Measurements from ENCODE around the gene TBC1D5.
"Not testable (repeated sequence)": the region's sequence is repeated elsewhere in the genome, so short reads cannot be mapped to it uniquely, and the experiment has no call there.

TBC1D5 gene

DNA sequence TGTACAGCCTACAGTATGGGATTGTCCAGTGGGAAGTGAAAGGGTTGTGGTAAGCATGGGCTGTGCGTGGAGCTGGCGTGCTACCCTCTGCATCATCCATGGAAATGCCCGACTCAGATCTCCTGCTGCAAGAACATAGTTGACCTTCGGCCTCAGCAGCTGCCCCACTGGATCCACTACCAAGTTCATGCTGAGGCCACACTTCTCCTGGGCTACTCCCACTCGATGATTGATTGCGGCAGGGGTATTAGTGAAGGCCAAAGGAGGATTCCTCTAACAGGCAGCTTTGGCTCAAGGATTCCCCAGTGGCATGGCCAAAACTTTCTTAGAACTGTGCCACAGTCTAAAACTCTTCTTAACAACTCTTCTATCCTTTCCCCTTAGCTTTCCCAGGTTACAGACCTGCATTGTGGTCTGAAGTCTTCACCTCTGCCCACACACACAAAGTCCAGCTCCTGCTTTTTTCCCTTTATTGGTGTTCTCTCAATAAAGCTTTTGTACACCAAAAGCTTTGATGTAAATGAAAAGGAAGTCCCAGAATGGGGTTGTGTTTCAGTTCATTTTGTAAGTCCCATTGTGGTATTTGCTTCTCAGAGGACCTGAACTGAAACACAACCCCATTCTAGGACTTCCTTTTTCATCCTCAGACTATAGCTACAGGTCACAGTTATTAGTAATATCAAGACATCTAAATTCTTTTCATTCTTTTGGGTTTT lies 4.9 kb upstream of the TBC1D5 start:
- no peak for DNase-seq

DNA sequence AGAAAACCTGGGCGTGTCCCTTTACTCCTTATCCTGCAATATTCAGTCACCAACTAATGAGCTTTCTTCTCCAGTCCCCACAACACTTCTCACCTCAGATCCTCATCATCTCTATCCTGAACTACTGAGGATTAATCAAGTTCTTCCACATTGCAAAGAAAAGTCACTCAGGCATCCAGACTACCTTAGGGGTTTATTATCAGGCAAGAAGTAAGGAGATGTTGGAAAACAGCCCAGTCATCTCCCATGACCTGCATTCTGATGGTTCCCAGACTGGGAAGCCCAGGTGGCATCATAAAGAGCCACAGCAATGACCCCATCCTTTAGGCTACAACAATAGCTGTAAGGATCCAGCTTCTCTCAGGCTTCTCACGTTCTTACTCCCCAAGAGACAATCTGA lies 3.5 kb upstream of the TBC1D5 start:
- DNase-seq = no peak

DNA sequence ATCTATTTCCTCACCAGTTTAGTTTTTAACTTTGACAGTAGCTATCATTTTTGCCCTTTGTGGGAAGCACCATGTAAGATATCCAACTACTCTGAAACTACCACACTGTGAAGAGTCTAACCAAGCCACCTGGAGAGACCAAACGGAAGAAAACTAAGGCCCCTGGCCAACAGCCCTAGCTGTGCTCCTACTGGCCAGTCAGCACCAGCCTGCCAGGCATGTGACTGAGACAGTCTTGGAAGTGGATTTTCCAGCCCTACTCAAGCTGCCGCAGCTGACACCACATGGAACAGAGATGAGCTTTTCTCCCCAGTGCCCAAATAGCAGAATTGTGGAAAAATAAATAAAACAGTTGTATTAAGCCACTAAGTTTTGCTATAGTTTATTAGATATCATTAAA lies 2.9 kb upstream of the TBC1D5 start:
- no peak for DNase-seq

DNA sequence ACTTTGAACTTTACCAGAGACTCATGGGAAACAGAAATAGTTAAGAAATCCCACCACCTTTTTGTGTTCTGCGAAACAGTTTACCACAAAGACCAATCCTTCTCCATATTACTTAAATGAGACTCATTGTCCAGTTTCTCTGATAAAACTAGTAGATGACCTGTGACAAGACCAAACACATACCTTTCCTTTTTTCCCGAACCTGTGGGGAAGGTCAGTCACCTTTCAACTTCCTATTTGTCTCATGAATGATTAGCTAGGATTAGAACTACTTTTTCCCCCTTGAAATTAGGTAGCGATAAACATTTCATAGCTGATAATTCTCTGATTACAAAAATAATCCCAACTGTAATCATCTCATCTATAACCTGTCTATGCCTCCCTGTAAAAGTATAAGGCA lies 2.3 kb upstream of the TBC1D5 start:
- no peak for DNase-seq

DNA sequence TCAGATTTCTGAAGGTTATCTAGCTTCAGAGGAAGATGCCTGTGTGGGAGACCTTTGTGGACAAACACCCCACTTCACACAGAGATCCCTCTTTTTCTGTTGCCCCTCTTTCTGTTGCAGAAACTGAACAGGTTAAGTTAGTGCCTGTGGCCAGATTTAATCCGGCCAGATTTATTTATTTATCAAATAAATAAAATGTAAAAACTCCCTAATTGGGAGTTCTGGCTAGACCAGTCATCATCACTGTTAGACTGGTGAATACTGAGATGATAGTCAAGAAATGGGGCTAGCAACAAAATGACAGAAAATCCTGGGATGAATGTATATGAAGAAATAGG lies 1.2 kb upstream of the TBC1D5 start:
- DNase-seq = no peak

DNA sequence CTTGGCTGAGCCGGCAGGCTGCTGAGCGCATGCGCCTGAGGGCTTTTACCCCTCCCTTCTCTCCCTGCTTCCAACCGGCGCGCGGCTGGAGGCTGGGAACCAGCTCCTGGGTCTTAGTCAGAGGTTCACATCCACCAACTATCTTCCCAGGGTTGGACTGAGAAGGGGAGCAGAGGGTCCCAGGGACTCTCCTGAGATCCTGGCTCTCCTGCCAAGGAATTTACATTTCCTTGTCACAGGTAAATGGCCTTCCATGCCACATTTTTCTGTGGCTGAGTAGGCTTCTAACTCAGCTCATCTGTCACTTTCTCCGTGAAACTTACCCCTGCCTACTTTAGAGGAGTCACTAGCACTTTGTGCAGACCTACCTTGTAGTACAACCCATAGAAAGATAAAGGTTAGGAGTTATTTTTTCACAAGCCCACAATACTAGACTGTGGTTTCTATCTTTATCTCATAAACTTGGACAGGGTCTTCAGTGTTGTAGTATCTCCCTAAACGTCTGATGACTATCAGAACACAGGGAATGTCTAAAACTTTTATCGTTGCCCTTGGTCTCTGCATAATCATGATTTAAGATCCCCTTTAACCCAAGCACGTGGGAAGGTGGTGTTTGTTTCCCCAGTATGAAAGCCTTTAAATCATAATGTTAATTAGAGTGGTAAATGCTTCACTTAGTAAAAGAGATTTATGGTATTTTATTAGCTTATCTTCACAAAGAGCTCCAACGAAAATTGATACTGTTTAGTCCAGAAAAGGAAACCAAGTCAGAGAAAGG lies 638 bp upstream of the TBC1D5 start:
- DNase-seq = no peak

DNA sequence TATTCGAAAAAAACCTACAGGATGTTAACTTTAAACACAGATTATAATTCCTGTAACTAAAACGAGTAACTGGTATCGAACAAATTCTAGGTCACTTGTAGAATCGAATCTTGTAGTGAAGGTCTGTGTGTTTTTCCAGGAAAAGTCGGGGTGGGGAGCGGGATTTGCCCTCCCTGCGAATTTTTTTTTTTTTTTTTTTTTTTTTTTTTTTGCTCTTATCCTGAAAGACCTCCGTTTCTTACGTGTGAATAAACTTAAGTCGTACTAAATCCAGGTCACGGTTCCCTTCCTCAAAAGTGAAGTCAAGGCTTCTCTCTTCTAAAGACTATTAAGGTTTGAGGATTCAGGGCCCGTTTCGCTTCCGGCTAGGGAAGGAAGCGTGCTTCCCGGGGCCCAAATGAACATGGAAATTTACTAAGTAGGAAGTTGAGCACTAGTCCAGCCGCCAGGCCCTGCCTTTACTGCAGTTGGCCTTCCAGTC lies 770 bp downstream of the TBC1D5 start:
- no peak for DNase-seq

DNA sequence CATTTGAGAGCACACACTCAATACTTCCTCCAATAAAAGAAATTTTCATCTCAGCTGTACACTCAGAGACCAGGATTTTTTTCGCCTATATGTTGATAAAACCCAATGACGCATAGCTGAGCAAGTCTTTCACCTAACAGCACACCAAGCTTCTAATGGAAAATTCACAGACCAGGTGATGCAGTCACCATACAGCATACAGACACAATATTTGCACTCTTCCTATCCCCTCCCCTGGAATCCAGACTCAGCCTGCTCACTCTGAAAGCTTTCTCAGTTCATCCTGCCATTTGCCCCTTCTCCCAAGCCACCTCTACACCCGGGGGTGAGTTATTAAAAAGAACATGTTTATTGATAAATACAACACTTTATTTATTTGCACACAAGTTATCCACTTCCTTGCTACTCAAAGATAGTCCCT lies 1.7 kb downstream of the TBC1D5 start:
- no peak for DNase-seq

DNA sequence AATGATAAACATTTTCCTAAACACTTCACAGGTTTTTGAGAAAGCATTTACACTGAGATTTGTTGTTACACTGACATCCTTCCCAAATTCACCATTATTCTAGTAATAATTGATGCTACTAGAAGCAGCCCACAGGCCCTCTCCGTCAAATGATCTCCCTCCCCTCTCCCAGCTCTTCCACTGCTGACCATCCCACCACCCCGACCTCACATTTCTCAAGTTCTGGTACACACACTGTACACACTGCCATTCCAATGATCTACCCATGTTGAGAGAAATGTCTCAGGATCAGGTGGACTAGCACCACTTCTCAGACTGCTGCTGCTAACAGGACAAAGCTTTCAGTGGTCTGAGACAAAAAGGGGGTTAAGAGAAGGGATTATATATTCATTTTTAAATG lies 3.5 kb downstream of the TBC1D5 start:
- DNase-seq = no peak

DNA sequence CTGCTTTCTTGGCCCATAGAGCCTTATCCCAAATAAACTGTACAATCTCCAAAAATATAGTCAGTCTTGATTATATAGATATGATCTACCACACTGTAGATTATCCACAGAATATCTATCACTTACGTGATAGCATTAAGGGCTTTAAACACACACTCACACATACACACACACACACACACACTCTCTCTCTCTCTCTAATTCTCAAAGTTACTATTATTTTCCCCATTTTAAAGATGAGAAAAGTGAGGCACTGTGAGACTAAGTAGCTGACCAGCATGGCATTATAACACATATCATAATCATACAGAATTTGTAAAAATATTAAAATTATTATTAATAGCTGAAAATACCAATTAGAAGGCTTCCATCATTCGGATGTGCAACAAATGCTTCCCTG lies 4.2 kb downstream of the TBC1D5 start:
- DNase-seq = no peak

DNA sequence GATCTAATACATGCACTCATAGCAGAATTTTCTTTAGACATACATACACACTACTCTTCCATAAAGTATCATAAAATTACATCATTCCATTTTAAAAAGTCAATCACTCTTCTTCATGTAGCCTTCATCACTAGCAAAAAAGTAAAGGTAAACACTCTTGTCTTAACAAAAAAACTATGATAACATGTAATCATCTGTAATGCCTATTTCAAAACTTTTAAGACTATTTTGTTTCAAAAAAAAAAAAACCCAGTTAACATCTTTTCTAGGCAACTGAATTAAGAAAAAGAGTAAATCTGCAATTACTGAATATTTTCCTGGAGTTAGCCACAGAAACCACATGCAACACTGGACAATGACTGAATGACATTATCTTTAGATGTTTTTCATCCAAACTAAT lies 4.8 kb downstream of the TBC1D5 start:
- DNase-seq = no peak

DNA sequence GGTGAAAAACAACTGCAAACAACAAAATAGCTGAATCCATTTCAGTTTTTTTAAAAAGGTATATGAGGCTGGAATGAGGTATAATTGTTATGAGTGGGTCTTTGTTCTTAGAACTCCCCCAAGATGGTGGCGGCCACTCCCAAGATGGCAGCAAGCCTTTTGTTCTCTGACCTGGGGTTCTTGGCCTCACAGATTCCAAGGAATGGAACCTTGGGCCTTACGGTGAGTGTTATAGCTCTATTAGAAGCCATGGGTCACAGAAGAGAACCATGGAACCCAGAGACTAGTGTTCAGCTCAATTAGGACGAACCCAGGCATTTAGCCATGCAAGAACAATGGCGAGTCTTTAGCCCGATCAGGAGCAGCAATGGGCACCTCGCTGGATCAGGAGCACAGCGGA lies 7.1 kb downstream of the TBC1D5 start:
- not testable (repeated sequence) for DNase-seq

DNA sequence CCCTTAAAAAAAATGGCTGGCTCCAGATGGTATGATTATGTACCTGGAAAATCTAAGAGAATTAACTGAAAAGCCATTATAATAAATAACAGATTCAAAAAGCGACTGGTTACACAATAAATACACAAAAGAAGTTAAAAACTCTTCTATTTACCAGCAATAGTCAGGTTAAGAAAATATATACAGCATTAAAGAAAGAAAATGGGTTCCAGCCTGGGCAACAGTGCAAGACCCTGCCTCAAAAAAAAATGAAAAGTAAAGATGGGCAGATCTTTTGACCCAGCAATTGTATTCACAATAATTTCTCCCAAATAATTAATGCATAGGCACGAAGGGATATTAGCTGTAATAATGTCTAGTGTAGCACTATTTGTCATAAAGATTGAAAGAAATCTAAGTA lies 8.7 kb downstream of the TBC1D5 start:
- DNase-seq = no peak

DNA sequence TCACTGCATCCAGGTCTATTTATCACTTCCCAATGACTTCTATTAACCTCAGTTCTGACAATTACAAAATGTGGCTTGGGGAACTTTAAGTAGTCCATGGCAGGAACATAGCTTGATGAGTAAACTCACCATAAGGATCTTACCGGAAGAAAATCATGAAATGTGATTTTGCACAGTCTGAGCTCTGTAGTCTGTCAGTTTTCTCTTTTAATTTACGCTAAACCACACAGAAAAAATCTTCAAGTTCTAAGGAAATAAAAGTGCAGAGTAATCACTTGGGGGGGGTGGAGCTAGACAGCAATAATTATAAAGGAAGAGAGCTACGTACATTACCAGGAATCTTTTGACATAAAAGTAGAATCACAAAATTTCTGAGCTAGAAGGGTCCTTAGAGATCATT lies 9.2 kb downstream of the TBC1D5 start:
- no peak for DNase-seq

DNA sequence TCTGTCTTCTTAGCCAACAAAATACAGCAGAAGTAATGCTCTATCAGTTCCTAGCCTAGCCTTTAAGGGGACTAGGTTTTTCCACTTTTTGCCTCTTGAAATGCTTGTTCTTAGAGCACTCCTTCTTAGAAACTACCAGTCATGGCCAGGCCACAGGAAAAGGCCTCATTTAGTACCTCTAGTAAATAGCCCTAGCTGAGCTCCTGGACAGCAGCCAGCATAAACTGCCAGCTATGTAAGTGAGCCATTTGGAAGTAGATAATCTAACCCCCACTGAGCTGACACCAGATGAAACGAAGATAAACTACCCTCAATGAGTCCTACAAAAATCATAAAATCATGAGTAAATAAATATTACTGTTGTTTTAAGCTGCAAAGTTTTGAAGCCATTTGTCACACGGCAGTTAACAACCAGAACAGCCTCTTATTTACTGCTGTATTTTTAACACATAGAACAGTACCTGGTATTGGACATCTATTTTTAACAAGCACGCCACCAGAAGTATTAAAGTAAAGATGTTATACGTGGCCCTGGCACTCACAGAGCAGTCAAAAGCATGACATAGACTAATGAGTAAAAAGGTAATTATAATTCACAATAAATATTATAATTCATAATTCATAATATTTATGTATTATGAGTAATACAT lies 12.0 kb downstream of the TBC1D5 start:
- no peak for DNase-seq

DNA sequence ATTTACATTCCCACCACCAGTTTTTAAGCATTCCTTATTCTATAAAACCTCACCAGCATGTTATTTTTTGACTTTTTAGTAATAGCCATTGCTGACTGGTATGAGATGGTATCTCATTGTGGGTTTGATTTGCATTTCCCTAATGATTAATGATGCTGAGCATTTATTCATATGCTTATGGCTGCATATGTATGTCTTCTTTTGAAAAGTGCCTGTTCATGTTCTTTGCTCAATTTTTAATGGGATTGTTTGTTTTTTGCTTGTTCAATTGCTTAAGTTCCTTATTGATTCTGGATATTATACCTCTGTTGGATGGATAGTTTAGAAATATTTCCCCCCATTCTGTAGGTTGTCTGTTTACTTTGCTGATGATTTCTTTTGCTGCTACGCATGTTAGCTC lies 16.1 kb downstream of the TBC1D5 start:
- DNase-seq = no peak

DNA sequence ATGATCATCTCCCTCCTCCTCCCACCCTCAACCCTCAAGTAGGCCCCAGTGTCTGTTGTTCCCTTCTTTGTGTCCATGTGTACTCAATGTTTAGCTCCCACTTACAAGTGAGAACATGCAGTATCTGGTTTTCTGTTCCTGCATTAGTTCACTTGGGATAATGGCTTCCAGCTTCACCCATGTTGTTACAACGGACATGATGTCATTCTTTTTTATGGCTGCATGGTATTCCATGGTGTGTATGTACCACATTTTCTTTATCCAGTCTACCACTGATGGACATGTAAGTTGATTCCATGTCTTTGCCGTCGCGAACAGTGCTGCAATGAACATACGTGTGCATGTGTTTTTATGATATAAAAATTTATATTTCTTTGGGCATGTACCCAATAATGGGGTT lies 16.6 kb downstream of the TBC1D5 start:
- not testable (repeated sequence) for DNase-seq

DNA sequence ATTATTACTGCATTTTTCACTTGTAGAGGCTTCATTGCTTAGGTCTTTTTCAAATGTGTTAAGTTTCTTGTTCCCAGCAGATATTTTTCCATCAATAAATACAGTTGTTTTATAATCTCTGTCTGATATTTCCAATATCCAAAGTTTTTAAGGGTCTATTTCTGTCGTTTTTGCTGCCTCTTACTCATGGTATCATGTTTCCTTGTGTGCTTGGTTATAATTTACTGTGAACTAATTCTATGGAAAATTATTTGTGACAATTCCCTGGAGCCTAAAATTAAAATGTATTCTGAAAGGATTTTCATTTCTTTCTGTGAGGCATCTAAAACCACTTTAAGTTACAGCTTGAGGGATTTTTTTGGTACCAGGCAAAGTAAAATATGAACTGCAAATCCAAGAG lies 17.5 kb downstream of the TBC1D5 start:
- no peak for DNase-seq

DNA sequence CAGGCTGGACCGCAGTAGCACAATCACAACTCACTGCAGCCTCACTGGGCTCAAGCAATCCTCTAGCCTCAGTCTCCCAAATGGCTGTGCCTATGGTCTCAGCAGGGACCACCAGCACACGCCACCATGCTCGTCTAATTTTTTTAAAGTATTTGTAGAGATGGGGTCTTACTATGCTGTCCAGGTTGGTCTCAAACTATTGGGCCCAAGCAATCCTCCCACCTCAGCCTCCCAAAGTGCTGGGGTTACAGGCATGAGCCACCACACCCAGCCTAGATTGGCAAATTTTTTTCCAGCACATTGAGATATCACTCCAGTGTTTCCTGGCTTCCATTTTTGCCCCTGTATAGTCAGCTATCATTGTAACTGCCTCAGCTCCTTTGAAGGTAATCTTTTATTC lies 18.3 kb downstream of the TBC1D5 start:
- DNase-seq = no peak

DNA sequence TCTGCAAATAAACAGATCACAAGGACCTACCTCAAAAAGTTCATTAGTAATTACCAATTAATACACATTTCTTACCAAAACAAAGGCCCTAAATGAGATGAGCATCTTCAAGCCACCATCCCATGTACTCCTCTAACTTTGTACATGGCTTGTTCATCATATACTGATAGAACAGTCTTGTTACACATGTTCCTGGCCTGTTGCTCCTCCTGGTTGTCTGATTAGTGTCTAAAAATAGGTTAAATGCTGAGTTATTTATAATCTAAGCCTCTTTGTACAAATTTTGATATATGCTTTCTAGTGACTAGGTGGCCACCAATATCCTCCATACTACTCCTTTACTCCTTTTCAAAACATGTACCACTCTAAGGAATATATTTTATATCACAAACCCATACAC lies 25.0 kb downstream of the TBC1D5 start:
- DNase-seq = no peak

DNA sequence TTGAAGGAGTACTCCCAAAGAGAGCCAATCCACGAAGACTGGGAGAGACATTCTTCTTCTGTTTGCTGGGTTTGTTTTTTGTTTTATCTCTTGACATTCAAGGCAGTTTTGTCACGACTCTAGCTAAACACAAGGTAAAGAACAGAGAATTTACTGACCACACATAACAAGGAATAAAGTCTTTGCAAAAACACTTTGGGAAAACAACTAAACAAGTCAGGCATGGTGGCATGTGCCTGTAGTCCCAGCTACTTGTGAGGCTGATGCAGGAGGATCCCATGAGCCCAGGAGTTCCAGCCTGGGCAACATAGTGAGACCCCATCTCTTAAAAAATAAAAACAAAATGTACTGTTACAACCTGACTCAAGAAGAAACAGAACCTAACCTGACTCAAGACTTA lies 28.0 kb downstream of the TBC1D5 start:
- DNase-seq = no peak

DNA sequence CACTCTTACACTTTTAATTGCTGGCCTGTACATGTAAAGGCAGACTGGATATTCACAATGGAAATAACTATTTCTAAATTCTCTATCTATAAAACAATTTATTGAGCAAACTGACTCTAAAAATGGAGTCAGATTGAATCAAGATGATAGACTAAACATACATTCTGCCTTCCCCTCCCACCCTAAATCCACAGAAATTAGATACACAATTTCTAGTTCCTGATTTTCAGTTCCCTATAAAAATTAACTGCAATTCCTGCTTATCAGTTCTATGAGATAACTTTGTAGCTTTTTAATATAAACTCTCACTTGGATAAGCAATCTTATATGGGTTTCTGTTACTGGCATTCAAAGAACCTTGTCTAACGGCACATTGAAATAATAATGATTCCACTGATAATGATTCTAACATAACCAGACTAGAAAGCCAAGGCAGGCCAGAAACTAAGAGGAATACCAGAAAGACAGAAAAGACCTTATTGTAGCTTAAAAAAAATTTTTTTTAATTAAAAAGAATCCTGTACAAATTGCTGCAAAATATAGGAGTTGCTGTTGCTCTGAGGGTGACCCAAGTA lies 33.1 kb downstream of the TBC1D5 start:
- no peak for DNase-seq

DNA sequence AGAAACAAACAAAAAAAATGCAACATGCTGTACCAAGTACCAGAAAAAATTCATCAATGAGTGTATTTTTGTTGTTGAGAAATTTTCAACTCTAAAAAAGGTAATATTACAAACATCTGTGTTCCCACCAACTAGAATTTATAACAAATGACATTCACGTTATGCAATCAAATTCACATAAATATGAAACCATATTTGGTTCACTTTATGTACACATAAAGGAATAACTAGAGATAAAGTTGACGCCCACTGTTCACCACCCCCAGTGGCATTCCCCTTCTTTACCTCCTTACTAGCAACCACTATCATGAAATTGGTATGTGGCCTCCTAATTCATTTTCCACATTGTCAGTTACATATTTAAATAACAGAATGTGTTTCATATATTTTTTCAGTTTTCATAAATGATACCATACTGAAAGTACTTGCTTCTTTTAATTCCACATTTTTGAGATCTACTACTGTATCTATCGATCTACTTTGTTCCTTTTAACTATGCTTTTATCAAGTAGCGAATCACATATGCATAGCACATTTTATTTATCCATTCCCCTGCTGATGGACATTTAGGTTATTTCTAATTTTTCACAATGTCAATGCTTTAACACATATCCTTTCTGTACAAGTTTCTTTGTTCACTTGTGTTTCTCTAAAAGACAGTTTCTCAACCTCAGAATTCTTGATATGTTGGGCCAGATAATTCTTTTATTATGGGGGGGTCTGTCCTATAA lies 34.5 kb downstream of the TBC1D5 start:
- DNase-seq = no peak
